Endothelial cell of umbilical vein (primary cell): ENCODE results near the gene BDKRB2. TPM values are rescaled to one million over a fixed set of nuclear protein-coding genes. Genes with fewer than 3 reads are reported as not detected.

Source experiments
- BruUV-seq: library from RNA; stranded (reverse); fragments of 400-500 nt; replicated peaks from 2 replicates; lab custom pipeline; 2021; lab: Mats Ljungman, UMichigan
- CTCF ChIA-PET: fragments of 300-600, 350-600 bp; sonication (Branson Sonifier 250); formaldehyde crosslinking; loops from one replicate; lab custom pipeline; 2021; ENCODE audit warnings: antibody characterized with exemption, inconsistent platforms; lab: Charles Lee
- POLR2A ChIA-PET: fragments of 300-600, 350-600 bp; sonication (Branson Sonifier 250); formaldehyde crosslinking; loops from one replicate; lab custom pipeline; 2021; ENCODE audit warnings: antibody characterized with exemption, inconsistent platforms; lab: Charles Lee
- DNase-seq: peaks from one replicate; pipeline ENCODE4 v3.0.0-alpha.2; 2011; ENCODE audit warnings: low read depth, low spot score
- FAIRE-seq: peaks from 2 replicates; lab custom pipeline; 2011; peaks lifted over from hg19 to GRCh38; lab: Jason Lieb, UNC
- H2AFZ ChIP-seq: 2 replicates; pipeline ENCODE4 v1.6.0; 2012; ENCODE audit warnings: low read depth, low read length, control low read depth, inconsistent platforms
- H3K27ac ChIP-seq: 2 replicates; pipeline ENCODE4 v1.5.1; 2011; ENCODE audit warnings: low read depth, mild to moderate bottlenecking, control low read depth, low read length, moderate library complexity; ENCODE audit not compliant: insufficient read depth
- H3K27me3 ChIP-seq, 2 experiments: 2 replicates each; pipeline versions ENCODE4 v1.6.0 to v1.6.1; 2011; ENCODE audit warnings: low read length in 2 of 2, mixed read lengths in 1 of 2; ENCODE audit not compliant: control insufficient read depth in 2 of 2, insufficient read depth in 2 of 2
- H3K36me3 ChIP-seq, 2 experiments: 2 replicates in 1 of 2; 3 replicates in 1 of 2; pipeline ENCODE4 v1.5.1; 2011; ENCODE audit warnings: low read length in 2 of 2, mild to moderate bottlenecking in 1 of 2, moderate library complexity in 1 of 2; ENCODE audit not compliant: control insufficient read depth in 2 of 2, insufficient read depth in 2 of 2; ENCODE audit errors: extremely low read depth in 1 of 2
- H3K4me1 ChIP-seq: 3 replicates; pipeline ENCODE4 v1.5.1; 2011; ENCODE audit warnings: mild to moderate bottlenecking, low read length; ENCODE audit not compliant: control insufficient read depth, insufficient read depth; ENCODE audit errors: extremely low read depth
- H3K4me2 ChIP-seq: 2 replicates; pipeline ENCODE4 v1.6.1; 2011; ENCODE audit warnings: low read length, control low read depth, mixed read lengths; ENCODE audit not compliant: insufficient read depth
- H3K4me3 ChIP-seq, 3 experiments: fragments of 200-600 bp in 1 of 3; sonication (generic), shearing (Covaris generic) in 1 of 3; replicated peaks in 1 of 3; 2 replicates each; pipeline ENCODE4 v1.5.1; 2011 to 2016; ENCODE audit warnings: control low read depth in 3 of 3, low read length in 3 of 3, mild to moderate bottlenecking in 2 of 3, inconsistent platforms in 1 of 3, low read depth in 1 of 3, moderate library complexity in 1 of 3; ENCODE audit not compliant: insufficient read depth in 1 of 3
- H3K79me2 ChIP-seq: 2 replicates; pipeline ENCODE4 v1.6.0; 2012; ENCODE audit warnings: low read length, inconsistent platforms; ENCODE audit not compliant: control insufficient read depth, insufficient read depth
- H3K9ac ChIP-seq: replicated peaks from 2 replicates; pipeline ENCODE3; 2011; ENCODE audit warnings: low read length, control low read depth; ENCODE audit not compliant: insufficient read depth; ENCODE audit errors: extremely low read depth
- H3K9me1 ChIP-seq: replicated peaks from 3 replicates; pipeline ENCODE4 v1.6.0; 2011; ENCODE audit warnings: mild to moderate bottlenecking, low read length; ENCODE audit not compliant: control insufficient read depth, insufficient read depth; ENCODE audit errors: extremely low read depth
- H3K9me3 ChIP-seq: replicated peaks from 2 replicates; pipeline ENCODE4 v1.5.1; 2012; ENCODE audit warnings: low read length, inconsistent platforms; ENCODE audit not compliant: control insufficient read depth, insufficient read depth
- H4K20me1 ChIP-seq: replicated peaks from 2 replicates; pipeline ENCODE3; 2011; ENCODE audit warnings: mild to moderate bottlenecking, low read length; ENCODE audit not compliant: control insufficient read depth, insufficient read depth; ENCODE audit errors: extremely low read depth
- CTCF ChIP-seq, 2 donors: IDR thresholded peaks; 1 replicate in 1 of 2; 2 replicates in 1 of 2; pipeline ENCODE4 v1.5.1; 2011; ENCODE audit warnings: low read length in 2 of 2, mild to moderate bottlenecking in 2 of 2, moderate library complexity in 2 of 2, control low read depth in 1 of 2, inconsistent platforms in 1 of 2, low read depth in 1 of 2; ENCODE audit not compliant: insufficient read depth in 1 of 2; ENCODE audit errors: extremely low read depth in 1 of 2
- EZH2 ChIP-seq: IDR thresholded peaks from 2 replicates; pipeline ENCODE4 v1.6.1; 2012; ENCODE audit warnings: borderline replicate concordance, low read depth, mild to moderate bottlenecking, moderate library complexity, low read length, inconsistent platforms; ENCODE audit not compliant: severe bottlenecking
- FOS ChIP-seq: IDR thresholded peaks from 2 replicates; pipeline ENCODE4 v1.6.1; 2011; ENCODE audit warnings: mild to moderate bottlenecking, low read length, moderate library complexity, borderline replicate concordance; ENCODE audit not compliant: insufficient read depth
- GATA2 ChIP-seq: IDR thresholded peaks from 2 replicates; pipeline ENCODE4 v1.7.0; 2011; ENCODE audit warnings: low read depth, mild to moderate bottlenecking, moderate library complexity, mixed read lengths, low read length; ENCODE audit not compliant: insufficient read length, insufficient read depth
- JUN ChIP-seq: IDR thresholded peaks from 2 replicates; pipeline ENCODE4 v1.6.1; 2011; ENCODE audit warnings: borderline replicate concordance, low read depth; ENCODE audit not compliant: insufficient read length, insufficient read depth
- MYC ChIP-seq: IDR thresholded peaks from one replicate; pipeline ENCODE4 v1.6.1; 2011; ENCODE audit warnings: mild to moderate bottlenecking, low read depth, low read length
- POLR2A ChIP-seq: IDR thresholded peaks from 2 replicates; pipeline ENCODE4 v1.6.1; 2012; ENCODE audit warnings: low read depth, mild to moderate bottlenecking, control low read depth, low read length
- POLR2AphosphoS5 ChIP-seq: IDR thresholded peaks from 2 replicates; pipeline ENCODE4 v1.6.1; 2012; ENCODE audit warnings: low read depth, mild to moderate bottlenecking, control low read depth, low read length, moderate library complexity; ENCODE audit not compliant: insufficient read depth
- dilution Hi-C: fragments of 300-500 bp; cut with MboI; formaldehyde crosslinking; loops from one replicate; pipeline ENCODE4 v1.15.0; 2019; ENCODE audit warnings: low sequenced_read_pairs; ENCODE audit not compliant: extremely low pct_ligation_motif_present
- intact Hi-C: fragments of 100-400 bp; cut with micrococcal nuclease; formaldehyde crosslinking; loops from one replicate; pipeline ENCODE4 v1.10.0; 2022
- polyA plus RNA-seq, 4 experiments: library from polyadenylated mRNA; depleted of rRNA in 3 of 4; stranded (reverse) in 3 of 4; unstranded in 1 of 4; fragments of >200 nt; gene quantifications; 2 replicates each; pipeline versions ENCODE4 v1.2.1 to v1.2.3, GENCODE V29; 2011 to 2012; ENCODE audit warnings: missing spikeins in 1 of 4
- total RNA-seq: library from RNA; stranded (reverse); gene quantifications from 2 replicates; pipeline ENCODE4 v1.2.3, GENCODE V29; 2021
- TF ChIP-seq, protein P1 (sequence below): IDR thresholded peaks from 2 replicates; pipeline ENCODE4 v1.6.1; 2011; ENCODE audit not compliant: insufficient read depth, insufficient read length

Gene BDKRB2
- total and polyA plus RNA-seq, 2 donors (not counting 3 experiments of a cell fraction or from before 2014, with no cell fraction given): 0.22 to 0.77 TPM

DNA sequence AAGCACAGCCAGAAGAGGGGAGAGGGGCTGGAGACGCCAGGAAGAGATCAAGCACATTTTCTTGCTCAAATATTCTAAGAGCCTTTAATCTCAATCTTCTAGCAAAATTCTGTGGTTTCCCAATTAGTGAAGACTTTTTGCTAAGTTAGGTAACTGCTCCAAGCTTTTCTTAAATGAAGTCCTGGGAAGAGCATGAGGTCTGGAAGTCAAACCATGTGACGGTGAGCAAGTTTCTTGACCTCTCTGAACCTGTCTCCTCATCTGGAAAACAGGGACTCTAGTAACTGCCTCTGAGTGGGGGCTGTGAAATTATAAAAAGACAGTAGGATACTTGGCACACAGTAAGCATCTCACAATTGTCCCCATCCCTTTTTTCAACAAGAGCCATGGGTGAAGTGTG is 75.5 kb downstream of the BDKRB2 start:
- DNase-seq (no peak), FAIRE-seq (no peak)
- no peaks in the 10 kb centered on the region for H3K9me1 ChIP-seq
- no TSS peak for BruUV-seq
- H3K36me3 ChIP-seq: no peaks in the 10 kb centered on the region
- no peak overlapping the region for H3K9ac ChIP-seq
- intact Hi-C loops: no loop called here
- no peaks in the 10 kb centered on the region for H4K20me1 ChIP-seq
- H3K4me1 ChIP-seq: no peaks in the 10 kb centered on the region
- no peaks in the 10 kb centered on the region for H3K27me3 ChIP-seq
- H3K9me3 ChIP-seq: no peaks in the 10 kb centered on the region
- ChIA-PET CTCF (no interaction called here), POLR2A (no interaction called here)
- H2AFZ ChIP-seq: no peak overlapping the region
- dilution Hi-C loops: no loop called here
- no peak overlapping the region for H3K27ac ChIP-seq
- H3K4me2 ChIP-seq: no peak overlapping the region
- H3K79me2 ChIP-seq: no peaks in the 10 kb centered on the region
- no peak overlapping the region for H3K4me3 ChIP-seq
- TF ChIP-seq POLR2A (no peak), MYC (no peak), CTCF (IDR thresholded peaks at IDR 0.05; ENCODE audit: extremely low read depth in 1 of 2, insufficient read depth in 1 of 2, low read depth in 1 of 2, low read length in 2 of 2) (no peak), POLR2AphosphoS5 (no peak), JUN (no peak), GATA2 (no peak), FOS (no peak), EZH2 (no peak)
- TF ChIP-seq, protein P1, sequence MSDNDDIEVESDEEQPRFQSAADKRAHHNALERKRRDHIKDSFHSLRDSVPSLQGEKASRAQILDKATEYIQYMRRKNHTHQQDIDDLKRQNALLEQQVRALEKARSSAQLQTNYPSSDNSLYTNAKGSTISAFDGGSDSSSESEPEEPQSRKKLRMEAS: no peak
